Measurements from ENCODE around the gene ITGA5.

ITGA5 gene

GRCh38 chr12:54383041-54383609 is 35.9 kb downstream of the ITGA5 start:
- TF ChIP-seq CTCF (IDR thresholded peaks at IDR 0.05) (no peak), ZFX (IDR thresholded peaks at IDR 0.05; ENCODE audit: borderline replicate concordance) (no peak)
- no peak overlapping the region for H3K27ac ChIP-seq

- TF ChIP-seq CTCF (IDR thresholded peaks at IDR 0.05), result no peak
- TF ChIP-seq ZFX (IDR thresholded peaks at IDR 0.05; ENCODE audit: borderline replicate concordance), result no peak
- no peak overlapping the region for H3K27ac ChIP-seq
Observed at GRCh38 chr12:54381136-54381535, 37.9 kb downstream of the ITGA5 start.

GRCh38 chr12:54379398-54380201 is 39.5 kb downstream of the ITGA5 start:
- peak overlapping the region; percentile 70 for H3K27ac ChIP-seq
- no peak for TF ChIP-seq ZFX (IDR thresholded peaks at IDR 0.05; ENCODE audit: borderline replicate concordance)
- peak; percentile 100 for TF ChIP-seq CTCF (IDR thresholded peaks at IDR 0.05)

DNA sequence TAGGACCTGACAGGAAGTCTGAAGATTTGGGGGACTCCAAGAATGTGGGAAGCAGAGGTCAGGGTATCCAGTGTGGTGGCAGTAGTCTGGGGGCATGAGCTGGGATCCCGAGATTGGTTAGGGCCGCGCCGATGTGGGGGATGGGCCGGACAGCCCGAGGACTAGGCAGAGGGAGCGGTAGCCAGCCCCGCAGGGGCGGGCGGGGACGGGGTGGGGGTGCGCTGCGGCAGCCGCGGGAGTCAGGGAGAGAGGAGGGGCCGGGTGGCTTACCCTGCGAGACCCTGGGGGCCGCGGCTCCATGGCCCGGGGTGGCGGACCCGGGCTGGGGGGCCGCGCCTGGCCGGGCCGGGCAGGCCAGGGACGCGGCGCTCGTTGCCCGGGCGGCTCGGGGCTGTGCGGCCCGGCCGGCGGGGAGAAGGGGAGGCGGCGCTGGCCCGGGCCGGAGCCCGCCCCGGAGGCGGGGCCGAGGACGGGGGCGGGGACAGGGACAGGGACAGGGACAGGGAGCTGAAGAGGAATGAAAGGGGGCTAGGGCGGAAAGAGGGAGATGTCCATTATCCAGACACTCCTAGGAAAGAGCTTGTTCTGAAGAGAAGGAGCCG is 40.2 kb downstream of the ITGA5 start:
- TF ChIP-seq CTCF (IDR thresholded peaks at IDR 0.05) (no peak), ZFX (IDR thresholded peaks at IDR 0.05; ENCODE audit: borderline replicate concordance) (no peak)
- H3K27ac ChIP-seq, result peak overlapping the region; percentile 70

GRCh38 chr12:54377797-54378515 is 41.1 kb downstream of the ITGA5 start:
- TF ChIP-seq CTCF (IDR thresholded peaks at IDR 0.05) (no peak), ZFX (IDR thresholded peaks at IDR 0.05; ENCODE audit: borderline replicate concordance) (no peak)
- no peak overlapping the region for H3K27ac ChIP-seq

DNA sequence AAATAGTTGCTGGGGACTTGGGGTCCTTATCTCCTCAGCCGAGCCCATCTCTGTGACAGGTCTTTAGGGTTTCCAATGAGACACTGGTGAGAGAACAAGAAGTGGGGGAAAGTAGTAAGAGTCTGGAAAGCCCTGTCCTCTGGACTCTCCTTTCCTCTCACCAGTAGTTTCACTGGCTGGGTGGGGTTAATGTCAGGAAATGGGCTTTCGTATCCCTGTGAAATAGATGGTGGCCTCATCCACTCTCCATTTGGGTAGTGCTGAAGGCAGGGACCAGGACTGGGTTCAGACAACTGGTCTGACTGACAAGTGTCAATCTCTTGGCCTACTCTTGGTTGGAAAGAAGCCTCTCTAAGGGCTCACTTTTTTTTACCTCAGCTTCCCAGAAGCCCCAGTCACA is 42.1 kb downstream of the ITGA5 start:
- TF ChIP-seq ZFX (IDR thresholded peaks at IDR 0.05; ENCODE audit: borderline replicate concordance), result no peak
- no peak for TF ChIP-seq CTCF (IDR thresholded peaks at IDR 0.05)
- no peak overlapping the region for H3K27ac ChIP-seq
